Measurements from ENCODE around the gene MKNK1.

The MKNK1 gene

DNA sequence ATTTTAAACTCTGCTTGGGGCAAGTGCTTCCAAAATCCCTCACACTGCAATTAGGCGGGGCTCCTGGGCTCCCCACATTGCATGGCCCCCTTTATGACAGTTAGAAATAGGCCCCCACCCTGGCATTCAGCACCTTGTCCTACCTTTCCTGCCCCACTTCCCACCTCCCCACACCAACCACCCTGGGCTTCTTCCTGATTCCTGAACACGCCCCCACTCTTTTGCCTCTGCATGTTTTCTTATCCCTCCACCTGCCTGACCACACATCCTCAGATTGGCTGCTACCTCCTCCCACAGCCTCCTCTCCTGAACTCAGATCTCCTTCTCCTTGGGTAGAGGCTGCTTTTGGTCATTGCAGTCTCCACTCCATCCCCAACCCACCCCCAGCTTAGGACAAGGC is 11.0 kb upstream of the MKNK1 start:
- TF ChIP-seq, protein P1, sequence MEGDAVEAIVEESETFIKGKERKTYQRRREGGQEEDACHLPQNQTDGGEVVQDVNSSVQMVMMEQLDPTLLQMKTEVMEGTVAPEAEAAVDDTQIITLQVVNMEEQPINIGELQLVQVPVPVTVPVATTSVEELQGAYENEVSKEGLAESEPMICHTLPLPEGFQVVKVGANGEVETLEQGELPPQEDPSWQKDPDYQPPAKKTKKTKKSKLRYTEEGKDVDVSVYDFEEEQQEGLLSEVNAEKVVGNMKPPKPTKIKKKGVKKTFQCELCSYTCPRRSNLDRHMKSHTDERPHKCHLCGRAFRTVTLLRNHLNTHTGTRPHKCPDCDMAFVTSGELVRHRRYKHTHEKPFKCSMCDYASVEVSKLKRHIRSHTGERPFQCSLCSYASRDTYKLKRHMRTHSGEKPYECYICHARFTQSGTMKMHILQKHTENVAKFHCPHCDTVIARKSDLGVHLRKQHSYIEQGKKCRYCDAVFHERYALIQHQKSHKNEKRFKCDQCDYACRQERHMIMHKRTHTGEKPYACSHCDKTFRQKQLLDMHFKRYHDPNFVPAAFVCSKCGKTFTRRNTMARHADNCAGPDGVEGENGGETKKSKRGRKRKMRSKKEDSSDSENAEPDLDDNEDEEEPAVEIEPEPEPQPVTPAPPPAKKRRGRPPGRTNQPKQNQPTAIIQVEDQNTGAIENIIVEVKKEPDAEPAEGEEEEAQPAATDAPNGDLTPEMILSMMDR (IDR thresholded peaks at IDR 0.05) = no peak
- DNase-seq (ENCODE audit: low spot score) = peak; percentile 53
- peak overlapping the region; percentile 94 to 96 for H3K27ac ChIP-seq
- H3K4me3 ChIP-seq = peak overlapping the region; percentile 80

DNA sequence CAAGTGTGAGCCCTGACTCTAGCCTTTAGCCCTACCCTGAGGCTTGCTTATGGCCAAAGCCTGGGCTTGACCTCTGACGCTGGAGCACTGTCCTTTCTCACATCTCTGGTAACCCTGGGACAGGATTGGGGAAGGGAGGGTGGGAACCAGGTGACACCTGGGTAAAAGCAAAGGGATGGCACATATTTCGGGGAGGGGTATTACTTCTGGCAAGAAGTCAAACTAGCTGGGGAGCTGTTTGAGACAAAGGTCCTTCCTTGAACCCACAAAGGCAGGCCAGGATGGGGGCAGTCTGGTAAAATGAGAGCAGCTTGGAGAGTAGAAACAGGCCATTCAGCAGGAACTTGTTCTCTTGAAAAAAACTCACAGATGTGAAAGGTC is 10.5 kb upstream of the MKNK1 start:
- TF ChIP-seq, protein P1 (IDR thresholded peaks at IDR 0.05) = no peak
- peak overlapping the region; percentile 94 to 96 for H3K27ac ChIP-seq
- peak; percentile 69 for DNase-seq (ENCODE audit: low spot score)
- peak overlapping the region; percentile 80 for H3K4me3 ChIP-seq

DNA sequence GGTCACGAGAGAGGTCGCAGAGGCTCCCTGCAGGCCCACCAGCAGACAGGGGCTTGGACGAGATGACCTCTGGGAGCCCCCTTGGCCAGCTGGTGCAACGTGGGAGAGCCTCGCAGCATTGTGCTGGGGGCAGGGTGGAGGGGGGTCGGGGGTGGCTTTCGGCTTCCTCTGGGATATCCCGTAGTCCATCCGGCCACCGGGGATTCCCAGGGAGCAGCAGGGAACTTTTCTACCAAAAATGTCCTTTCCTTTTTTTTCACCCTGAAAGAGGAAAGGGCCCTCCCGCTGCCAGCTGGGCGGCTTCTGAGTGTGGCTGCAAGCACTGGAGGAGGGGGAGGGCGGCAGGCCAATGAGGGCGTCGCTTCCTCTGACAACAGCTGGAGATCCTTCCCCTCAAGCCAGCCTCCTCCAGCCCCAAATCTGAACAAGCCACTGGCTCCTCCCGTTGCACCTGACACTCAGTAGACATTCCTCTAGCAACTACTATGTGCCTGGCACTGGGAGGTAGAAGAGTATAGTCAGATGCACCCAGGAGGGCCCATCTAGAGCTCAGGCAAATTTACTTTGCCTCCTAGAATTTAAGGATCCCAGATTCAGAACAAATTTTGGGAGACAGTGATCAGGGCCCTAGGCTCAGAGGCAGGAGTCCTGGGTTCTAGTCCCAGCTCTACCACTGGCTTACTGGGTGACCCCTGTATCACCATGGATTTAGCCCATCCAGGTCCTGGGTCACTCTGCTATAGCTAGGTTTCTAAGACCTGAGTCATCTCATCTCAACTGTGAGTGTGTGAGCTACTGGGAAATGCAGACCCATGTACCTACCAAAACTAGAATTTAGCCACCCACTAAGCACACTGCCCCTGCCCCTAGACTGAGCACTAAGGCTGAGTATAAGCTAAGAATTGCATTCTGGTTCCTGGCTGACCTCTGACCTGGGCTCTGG is 9.9 kb upstream of the MKNK1 start:
- H3K4me3 ChIP-seq = peak overlapping the region; percentile 80
- H3K27ac ChIP-seq = peak overlapping the region; percentile 94 to 96
- TF ChIP-seq, protein P1 (IDR thresholded peaks at IDR 0.05) = no peak
- DNase-seq (ENCODE audit: low spot score) = peak; percentile 93

DNA sequence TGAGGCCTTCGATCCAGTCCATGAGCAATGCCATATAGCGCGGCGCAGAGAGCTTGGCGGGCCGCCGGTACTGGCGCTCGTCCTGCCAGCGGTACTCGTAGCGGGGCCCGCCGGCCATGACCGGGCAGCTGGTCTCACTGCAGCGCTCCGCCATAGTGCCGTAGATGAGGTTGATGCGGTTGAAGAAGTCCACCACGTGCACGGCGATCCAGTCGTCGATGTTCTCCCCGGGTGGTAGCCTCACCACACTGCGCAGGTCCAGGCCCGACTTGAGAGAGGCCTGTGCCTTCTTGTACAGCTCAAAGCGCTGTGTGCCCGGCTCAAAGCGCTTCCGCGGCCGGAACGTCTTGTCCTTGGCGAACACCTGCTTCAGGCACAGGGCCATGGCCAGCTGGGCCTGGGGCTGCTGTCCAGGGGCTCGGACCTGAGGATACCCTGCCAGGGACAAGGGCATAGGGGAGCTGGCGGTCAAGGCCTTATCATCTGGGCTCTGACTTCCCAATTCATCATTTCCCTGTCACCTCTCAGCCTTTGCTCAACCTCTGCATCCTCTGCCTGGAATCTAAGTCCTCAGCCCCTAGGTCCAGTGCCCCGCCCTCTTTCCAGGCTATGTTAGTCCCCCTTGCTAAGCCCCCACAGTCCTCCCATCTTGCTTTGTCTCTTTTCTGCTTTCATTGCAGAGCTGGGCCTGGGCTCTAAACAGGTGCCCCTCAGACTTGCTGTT is 9.0 kb upstream of the MKNK1 start:
- peak overlapping the region; percentile 94 to 96 for H3K27ac ChIP-seq
- H3K4me3 ChIP-seq = peak overlapping the region; percentile 80
- peak; percentile 73 for DNase-seq (ENCODE audit: low spot score)
- TF ChIP-seq, protein P1 (IDR thresholded peaks at IDR 0.05) = no peak

DNA sequence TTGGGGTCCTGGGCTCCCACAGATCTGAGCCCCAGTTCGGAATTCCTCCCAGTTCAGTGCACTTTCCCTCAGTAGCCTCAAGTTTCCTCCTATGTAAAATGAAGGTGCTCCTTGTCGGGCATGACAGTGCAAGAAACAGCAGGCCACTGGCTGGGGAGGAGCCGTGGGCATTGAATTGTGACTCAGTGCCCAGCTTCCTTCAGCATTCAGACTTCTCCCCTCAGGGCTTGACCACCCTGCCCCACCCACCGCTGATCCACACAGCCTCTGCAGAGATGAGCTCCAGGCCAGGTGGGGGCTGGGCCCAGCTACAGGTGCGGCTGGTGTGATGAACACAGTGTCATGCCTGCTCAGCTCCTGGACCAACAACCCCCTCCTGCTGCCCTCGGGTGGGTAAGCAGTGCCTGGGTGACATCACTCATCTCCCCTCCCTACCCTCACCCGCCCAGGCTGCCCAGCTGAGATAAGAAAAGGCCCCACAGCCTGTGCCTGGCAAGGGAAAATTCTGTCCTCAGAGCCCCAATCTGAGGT is 7.7 kb upstream of the MKNK1 start:
- Histone ChIP-seq H3K27ac (peak overlapping the region; percentile 50 to 76), H3K4me3 (peak overlapping the region; percentile 45)
- TF ChIP-seq, protein P1 (IDR thresholded peaks at IDR 0.05) = no peak
- no peak for DNase-seq (ENCODE audit: low spot score)

DNA sequence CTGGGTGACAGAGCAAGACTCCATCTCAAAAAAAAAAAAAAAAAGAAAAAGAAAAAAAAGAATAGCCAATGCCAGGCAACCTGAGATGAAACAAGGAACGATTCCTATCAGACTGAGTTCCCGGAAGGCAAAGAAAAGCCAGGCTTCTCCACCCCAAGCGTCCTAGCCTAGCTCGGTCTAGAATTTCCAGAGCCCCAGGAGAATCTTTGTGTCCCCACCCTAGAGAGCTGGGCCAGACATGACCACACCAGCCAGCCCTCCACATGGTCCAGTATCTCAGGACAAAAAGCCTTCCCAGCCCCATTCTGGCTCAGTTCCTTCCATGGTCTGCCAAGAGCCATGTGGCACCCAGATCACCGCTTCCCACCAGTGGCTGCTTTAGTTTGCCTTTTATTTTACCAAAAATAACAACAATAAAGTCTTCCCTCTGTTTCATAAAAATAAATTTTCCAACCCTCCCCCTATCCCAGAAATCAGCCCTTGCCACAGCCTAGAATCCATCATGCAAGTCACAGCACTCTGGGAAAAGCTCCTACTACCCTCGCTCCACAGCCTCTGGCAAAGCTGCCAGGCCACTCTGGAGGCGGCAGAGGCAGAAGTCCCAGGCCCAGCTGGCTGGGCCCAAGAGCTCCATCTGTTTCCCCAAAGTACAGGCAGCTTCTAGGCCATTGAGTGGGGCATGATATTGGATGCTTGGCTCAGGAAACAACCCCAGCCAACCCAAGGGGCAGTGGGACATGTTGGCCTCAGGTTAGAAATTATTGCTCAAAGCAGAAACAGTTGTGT is 3.5 kb upstream of the MKNK1 start:
- TF ChIP-seq, protein P1 (IDR thresholded peaks at IDR 0.05) = no peak
- no peak overlapping the region for H3K4me3 ChIP-seq
- no peak for DNase-seq (ENCODE audit: low spot score)
- H3K27ac ChIP-seq = peak overlapping the region; percentile 80

Data from coronary artery (tissue), 2 donors.